HT1080 (cell line): ENCODE results near the gene ICAM1. TPM values are rescaled to one million over a fixed set of nuclear protein-coding genes. Genes with fewer than 3 reads are reported as not detected.

ENCODE experiments used
- DNase-seq: peaks from one replicate; pipeline ENCODE4 v3.0.0-alpha.2; 2015; ENCODE audit warnings: low read depth
- total RNA-seq: library from RNA; depleted of rRNA; stranded (reverse); fragments of >200 nt; shearing (Covaris generic); gene quantifications from 2 replicates; pipeline ENCODE4 v1.2.3, GENCODE V29; 2014

ICAM1 gene
- total RNA-seq, 1 experiment from 2014 or later = 0.27 TPM

GRCh38 chr19:10292789-10293636 lies 22.1 kb downstream of the ICAM1 start:
- DNase-seq = no peak

- DNase-seq = no peak
These were observed 22.9 kb downstream of the ICAM1 start for GRCh38 chr19:10293637-10294367.

- DNase-seq = no peak
These were observed 23.4 kb downstream of the ICAM1 start for GRCh38 chr19:10294368-10294697.

- no peak for DNase-seq
These were observed 24.5 kb downstream of the ICAM1 start for GRCh38 chr19:10295305-10295846.

GRCh38 chr19:10295847-10296591 lies 25.1 kb downstream of the ICAM1 start:
- DNase-seq = no peak

GRCh38 chr19:10299545-10300458 lies 28.9 kb downstream of the ICAM1 start:
- DNase-seq = no peak

- no peak for DNase-seq
These were observed 34.4 kb downstream of the ICAM1 start for GRCh38 chr19:10305139-10305806.

- no peak for DNase-seq
These were observed 35.4 kb downstream of the ICAM1 start for GRCh38 chr19:10306327-10306726.

GRCh38 chr19:10309423-10309822 lies 38.5 kb downstream of the ICAM1 start, which contains the start of gene ZGLP1:
TSS of gene ZGLP1 (minus strand) at chr19:10309815.
- DNase-seq = no peak

- peak; percentile 56 for DNase-seq
These were observed 44.7 kb downstream of the ICAM1 start, which contains the start of gene FDX2 for GRCh38 chr19:10315335-10316214. TSS of gene FDX2 (minus strand) at chr19:10316015. CDS start at chr19:10315996, 19 bp downstream.

- DNase-seq = no peak
These were observed 45.5 kb downstream of the ICAM1 start for GRCh38 chr19:10316229-10317044.

- DNase-seq = no peak
These were observed 46.3 kb downstream of the ICAM1 start for GRCh38 chr19:10317045-10317856.

GRCh38 chr19:10317857-10318462 lies 47.0 kb downstream of the ICAM1 start:
- no peak for DNase-seq

GRCh38 chr19:10318807-10319682 lies 48.1 kb downstream of the ICAM1 start:
- no peak for DNase-seq

GRCh38 chr19:10320602-10321416 lies 49.9 kb downstream of the ICAM1 start:
- DNase-seq = no peak
